ENCODE data around the gene EZH2.

EZH2 gene

GRCh38 chr7:148863324-148863723, 20.8 kb downstream of the EZH2 start:
- TF ChIP-seq CTCF (conservative IDR thresholded peaks at IDR 0.05; ENCODE audit: low read depth, low read length) = no peak
- H3K4me3 ChIP-seq (ENCODE audit: low read depth, low read length) = no peak overlapping the region
- DNase-seq (ENCODE audit: low read depth) = no peak

- no peak for DNase-seq (ENCODE audit: low read depth)
- no peak for TF ChIP-seq CTCF (conservative IDR thresholded peaks at IDR 0.05; ENCODE audit: low read depth, low read length)
These were observed 21.6 kb downstream of the EZH2 start for GRCh38 chr7:148862481-148862880.

GRCh38 chr7:148858489-148858888, 25.6 kb downstream of the EZH2 start:
- no peak for DNase-seq (ENCODE audit: low read depth)
- no peak overlapping the region for H3K4me3 ChIP-seq (ENCODE audit: low read depth, low read length)
- TF ChIP-seq CTCF (conservative IDR thresholded peaks at IDR 0.05; ENCODE audit: low read depth, low read length) = no peak

More at GRCh38 chr7:148862481-148862880, 21.6 kb downstream of the EZH2 start:
- H3K4me3 ChIP-seq (ENCODE audit: low read depth, low read length) = no peak overlapping the region

- peak overlapping the region; percentile 5 for H3K4me3 ChIP-seq (ENCODE audit: low read depth, low read length)
- no peak for TF ChIP-seq CTCF (conservative IDR thresholded peaks at IDR 0.05; ENCODE audit: low read depth, low read length)
- DNase-seq (ENCODE audit: low read depth) = peak; percentile 45
These were observed 27.2 kb downstream of the EZH2 start for GRCh38 chr7:148856891-148857290.

- DNase-seq (ENCODE audit: low read depth) = no peak
- H3K4me3 ChIP-seq (ENCODE audit: low read depth, low read length) = peak overlapping the region; percentile 50
- TF ChIP-seq CTCF (conservative IDR thresholded peaks at IDR 0.05; ENCODE audit: low read depth, low read length) = no peak
These were observed 27.6 kb downstream of the EZH2 start for GRCh38 chr7:148856578-148856881.

GRCh38 chr7:148854983-148855382, 29.1 kb downstream of the EZH2 start:
- no peak overlapping the region for H3K4me3 ChIP-seq (ENCODE audit: low read depth, low read length)
- TF ChIP-seq CTCF (conservative IDR thresholded peaks at IDR 0.05; ENCODE audit: low read depth, low read length) = no peak
- no peak for DNase-seq (ENCODE audit: low read depth)

- H3K4me3 ChIP-seq (ENCODE audit: low read depth, low read length) = no peak overlapping the region
- peak; percentile 45 for DNase-seq (ENCODE audit: low read depth)
- TF ChIP-seq CTCF (conservative IDR thresholded peaks at IDR 0.05; ENCODE audit: low read depth, low read length) = no peak
These were observed 31.8 kb downstream of the EZH2 start for GRCh38 chr7:148852272-148852671.
